IMR-90 (cell line): ENCODE data around the gene GRIA2. TPM values are rescaled to one million over a fixed set of nuclear protein-coding genes. Genes with fewer than 3 reads are reported as not detected.

Experiments
- ATAC-seq: fragments of 200-7000 bp; cut with Tn5 transposase; 2 replicates; pipeline ENCODE4 v1.9.1; 2020; ENCODE audit warnings: low read depth, mild to moderate bottlenecking, moderate library complexity
- BruUV-seq: library from RNA; stranded (reverse); fragments of 400-500 nt; replicated peaks from 2 replicates; lab custom pipeline; 2021; lab: Mats Ljungman, UMichigan
- CTCF ChIA-PET: fragments of 300-600 bp; formaldehyde crosslinking; extraction: SDS; loops from one replicate; lab custom pipeline; 2021; ENCODE audit warnings: antibody characterized with exemption; lab: Yijun Ruan, JAX
- POLR2A ChIA-PET: fragments of 300-600 bp; sonication (Branson Sonifier 250); formaldehyde crosslinking; loops from one replicate; lab custom pipeline; 2022; ENCODE audit warnings: antibody characterized with exemption; ENCODE audit not compliant: unreplicated experiment; lab: Charles Lee
- DNase-seq: peaks from one replicate; pipeline ENCODE4 v3.0.0; 2013
- H2AFZ ChIP-seq: replicated peaks from 2 replicates; pipeline ENCODE3; 2013; ENCODE audit warnings: low read length, mild to moderate bottlenecking; ENCODE audit not compliant: poor library complexity
- H2AK5ac ChIP-seq: 2 replicates; pipeline ENCODE4 v1.6.1; 2013; ENCODE audit warnings: low read depth, low read length, inconsistent platforms
- H2AK9ac ChIP-seq: replicated peaks from 2 replicates; pipeline ENCODE3; 2013; ENCODE audit warnings: mild to moderate bottlenecking, low read depth, low read length, moderate library complexity; ENCODE audit not compliant: poor library complexity
- H2BK120ac ChIP-seq: 2 replicates; pipeline ENCODE4 v1.6.1; 2013; ENCODE audit warnings: low read depth, low read length, inconsistent platforms
- H2BK15ac ChIP-seq: 3 replicates; pipeline ENCODE4 v1.6.1; 2013; ENCODE audit warnings: low read depth, low read length, inconsistent platforms
- H2BK20ac ChIP-seq: 2 replicates; pipeline ENCODE4 v1.6.1; 2013; ENCODE audit warnings: low read depth, mild to moderate bottlenecking, inconsistent platforms, low read length, moderate library complexity
- H2BK5ac ChIP-seq: 2 replicates; pipeline ENCODE4 v1.6.1; 2013; ENCODE audit warnings: mild to moderate bottlenecking, low read depth, low read length, inconsistent platforms; ENCODE audit not compliant: poor library complexity, severe bottlenecking
- H3K14ac ChIP-seq: replicated peaks from 2 replicates; pipeline ENCODE4 v1.6.1; 2013; ENCODE audit warnings: low read depth, low read length, inconsistent platforms
- H3K18ac ChIP-seq: 2 replicates; pipeline ENCODE4 v1.6.1; 2013; ENCODE audit warnings: low read depth, low read length, control low read depth
- H3K23ac ChIP-seq: 2 replicates; pipeline ENCODE4 v1.6.1; 2013; ENCODE audit warnings: low read depth, low read length, inconsistent platforms
- H3K27ac ChIP-seq: 2 replicates; pipeline ENCODE4 v1.5.1; 2013; ENCODE audit warnings: mild to moderate bottlenecking, control low read depth, low read length; ENCODE audit not compliant: insufficient read depth
- H3K27me3 ChIP-seq: 2 replicates; pipeline ENCODE4 v1.6.1; 2013; ENCODE audit warnings: low read length; ENCODE audit not compliant: control insufficient read depth, insufficient read depth
- H3K36me3 ChIP-seq: 2 replicates; pipeline ENCODE4 v1.6.1; 2013; ENCODE audit warnings: low read length, mixed read lengths; ENCODE audit not compliant: control insufficient read depth, insufficient read depth
- H3K4ac ChIP-seq: 2 replicates; pipeline ENCODE4 v1.6.1; 2013; ENCODE audit warnings: low read depth, low read length, inconsistent platforms
- H3K4me1 ChIP-seq: 2 replicates; pipeline ENCODE4 v1.6.1; 2013; ENCODE audit warnings: low read length, mixed read lengths; ENCODE audit not compliant: control insufficient read depth, insufficient read depth
- H3K4me2 ChIP-seq: 2 replicates; pipeline ENCODE4 v1.6.1; 2013; ENCODE audit warnings: low read depth, mild to moderate bottlenecking, control low read depth, low read length, moderate library complexity
- H3K4me3 ChIP-seq: 2 replicates; pipeline ENCODE4 v1.5.1; 2013; ENCODE audit warnings: low read depth, mild to moderate bottlenecking, control low read depth, low read length, moderate library complexity; ENCODE audit not compliant: insufficient read depth
- H3K56ac ChIP-seq: 2 replicates; pipeline ENCODE4 v1.6.1; 2013; ENCODE audit warnings: low read length, inconsistent platforms; ENCODE audit not compliant: insufficient read depth; ENCODE audit errors: extremely low read depth
- H3K79me1 ChIP-seq, 2 experiments: 2 replicates each; pipeline ENCODE4 v1.6.1; 2013; ENCODE audit warnings: low read length in 2 of 2, inconsistent platforms in 1 of 2, low read depth in 1 of 2
- H3K9ac ChIP-seq: 2 replicates; pipeline ENCODE4 v1.6.1; 2013; ENCODE audit warnings: low read depth, low read length, control low read depth
- H3K9me1 ChIP-seq: 2 replicates; pipeline ENCODE4 v1.6.1; 2013; ENCODE audit warnings: low read length, inconsistent platforms; ENCODE audit not compliant: insufficient read depth
- H3K9me3 ChIP-seq: 2 replicates; pipeline ENCODE4 v1.6.1; 2013; ENCODE audit warnings: low read length; ENCODE audit not compliant: control insufficient read depth, insufficient read depth
- H4K20me1 ChIP-seq: 2 replicates; pipeline ENCODE4 v1.6.1; 2013; ENCODE audit warnings: low read length, inconsistent platforms; ENCODE audit not compliant: insufficient read depth
- H4K5ac ChIP-seq: 2 replicates; pipeline ENCODE4 v1.6.1; 2013; ENCODE audit warnings: mild to moderate bottlenecking, low read depth, low read length, control low read depth
- H4K8ac ChIP-seq, 2 experiments: 2 replicates each; pipeline ENCODE4 v1.6.1; 2013; ENCODE audit warnings: low read depth in 2 of 2, low read length in 2 of 2, control low read depth in 1 of 2, inconsistent platforms in 1 of 2
- H4K91ac ChIP-seq: 2 replicates; pipeline ENCODE4 v1.6.1; 2013; ENCODE audit warnings: low read depth, low read length, inconsistent platforms; ENCODE audit not compliant: insufficient read depth
- FOS ChIP-seq: fragments of 150-350 bp; IDR thresholded peaks from 2 replicates; pipeline ENCODE4 v1.6.1; 2016; ENCODE audit warnings: low read depth, low read length
- RAD21 ChIP-seq: IDR thresholded peaks from 2 replicates; pipeline ENCODE4 v1.6.1; 2012; ENCODE audit warnings: low read length, improper control_type of control experiment
- WGBS, 2 experiments: methylation state at CpG; one replicate each; pipeline versions ENCODE4 v1.1.5 to v1.1.7; 2013; ENCODE audit warnings: missing lambda C conversion rate in 2 of 2; ENCODE audit not compliant: insufficient read length in 1 of 2; ENCODE audit errors: extremely low coverage in 2 of 2; 5-methylcytosine and 5-hydroxymethylcytosine counted together
- dilution Hi-C: fragments of 300-500 bp; cut with HindIII; formaldehyde crosslinking; loops from one replicate; pipeline ENCODE4 v1.14.3; 2018; ENCODE audit warnings: low sequenced_read_pairs; ENCODE audit not compliant: unreplicated experiment
- in situ Hi-C: fragments of 300-500 bp; cut with MboI; formaldehyde crosslinking; loops from 3 replicates; pipeline ENCODE4 v1.14.3; 2019; ENCODE audit warnings: low sequenced_read_pairs, inconsistent platforms, mixed read lengths
- intact Hi-C: fragments of 100-400 bp; cut with micrococcal nuclease; formaldehyde crosslinking; loops from 2 replicates; pipeline ENCODE4 v1.10.0; 2022
- polyA plus RNA-seq, 3 experiments: library from polyadenylated mRNA; depleted of rRNA; stranded (reverse); fragments of >200 nt; gene quantifications; 2 replicates each; pipeline ENCODE4 v1.2.3, GENCODE V29; 2012; ENCODE audit warnings: low replicate concordance in 1 of 3
- total RNA-seq: library from RNA; depleted of rRNA; stranded (reverse); fragments of >200 nt; gene quantifications from 2 replicates; pipeline ENCODE4 v1.2.3, GENCODE V29; 2012

GRIA2 gene
- total and polyA plus RNA-seq, 2 of the 4 experiments (the other 2 are of a cell fraction), result not detected

DNA sequence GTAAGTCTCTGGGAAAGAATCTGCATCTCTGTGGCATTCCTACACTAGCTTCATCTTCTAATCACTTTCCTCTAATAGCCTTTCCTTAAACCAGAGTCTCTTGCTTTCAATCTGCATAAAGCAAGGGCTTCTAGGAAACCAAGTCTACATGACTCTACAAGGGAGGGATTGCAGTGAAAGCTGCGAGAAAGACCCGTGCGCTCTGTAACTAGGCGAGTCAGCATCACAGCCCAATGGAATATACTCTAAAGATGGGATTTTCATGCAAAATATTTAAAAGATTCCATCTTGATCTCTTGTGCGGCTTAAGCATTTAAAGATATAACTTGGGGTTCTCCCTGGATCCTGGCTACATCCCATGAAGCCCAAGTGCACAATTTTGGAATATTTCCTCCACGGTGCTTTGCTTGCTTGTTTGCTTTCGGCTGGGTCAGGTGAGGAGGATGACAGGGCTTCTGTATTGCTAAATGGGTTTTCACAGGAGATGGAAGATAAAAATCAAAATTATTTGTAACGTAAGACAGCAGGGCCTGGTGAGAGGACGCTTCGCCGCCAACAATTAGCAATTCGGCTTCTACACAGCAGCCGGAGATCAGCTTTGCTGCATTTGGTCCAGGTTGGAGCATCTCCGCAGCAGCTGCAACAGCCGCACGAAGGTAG lies 687 bp upstream of the GRIA2 start:
- Histone ChIP-seq H3K18ac (no peak overlapping the region), H2BK5ac (no peak overlapping the region), H3K4ac (no peak overlapping the region), H3K9me3 (no peaks in the 10 kb centered on the region; the same call in 1 of the 2 replicates), H2BK20ac (no peak overlapping the region), H3K36me3 (no peaks in the 10 kb centered on the region), H3K56ac (no peak overlapping the region), H4K20me1 (no peaks in the 10 kb centered on the region), H3K9ac (no peak overlapping the region), H3K27me3 (peaks cover 33% of the 10 kb centered on the region), H2AFZ (peak overlapping the region; percentile 73), H3K4me3 (no peak overlapping the region), H3K23ac (no peak overlapping the region), H4K5ac (no peak overlapping the region), H2BK120ac (no peak overlapping the region), H3K9me1 (no peaks in the 10 kb centered on the region; the same call in 1 of the 2 replicates), H2AK9ac (no peak overlapping the region), H4K8ac (no peak overlapping the region), H3K4me1 (peaks cover 4% of the 10 kb centered on the region; the same call in 1 of the 2 replicates), H4K91ac (no peak overlapping the region), H2BK15ac (no peak overlapping the region), H3K4me2 (no peak overlapping the region; the same call in 1 of the 2 replicates), H3K14ac (no peak overlapping the region), H3K79me1 (no peaks in the 10 kb centered on the region), H3K27ac (no peak overlapping the region), H2AK5ac (no peak overlapping the region)
- WGBS, 2 experiments, result 0% methylated on average over 4 of the region's 16 CpGs; no CpG with 5 or more reads in 1 of the 2 experiments
- DNase-seq (no peak), ATAC-seq (no peak)
- in situ Hi-C loops (loop anchor here (25.0 kb wide), 1 partner anchor 967 kb away; no protein-coding TSS in a partner anchor), intact Hi-C loops (loop anchor here (5.0 kb wide), 3 partner anchors 248 to 952 kb away; partner anchors contain the start of genes GASK1B and PDGFC), dilution Hi-C loops (no loop called here)
- BruUV-seq, result no TSS peak
- CTCF ChIA-PET, result interaction anchor here (1.1 to 1.3 kb wide), 2 partner anchors 604 to 759 kb away, joined by 3 read pairs; no protein-coding TSS in a partner anchor
- POLR2A ChIA-PET, result no interaction called here
- TF ChIP-seq FOS, result no peak
- TF ChIP-seq RAD21, result no peak
